GM12892 (cell line): ENCODE results near the gene LHFPL2.

Experiments
- POLR2A ChIP-seq: IDR thresholded peaks from 2 replicates; pipeline ENCODE4 v1.6.1; 2011; ENCODE audit warnings: low read depth, low read length, control low read depth
- POLR2AphosphoS5 ChIP-seq: IDR thresholded peaks from 2 replicates; pipeline ENCODE4 v1.6.1; 2011; ENCODE audit warnings: low read depth, low read length, control low read depth
- TAF1 ChIP-seq: IDR thresholded peaks from 2 replicates; pipeline ENCODE4 v1.6.1; 2011; ENCODE audit warnings: low read depth, mild to moderate bottlenecking, control low read depth, low read length, borderline replicate concordance

DNA sequence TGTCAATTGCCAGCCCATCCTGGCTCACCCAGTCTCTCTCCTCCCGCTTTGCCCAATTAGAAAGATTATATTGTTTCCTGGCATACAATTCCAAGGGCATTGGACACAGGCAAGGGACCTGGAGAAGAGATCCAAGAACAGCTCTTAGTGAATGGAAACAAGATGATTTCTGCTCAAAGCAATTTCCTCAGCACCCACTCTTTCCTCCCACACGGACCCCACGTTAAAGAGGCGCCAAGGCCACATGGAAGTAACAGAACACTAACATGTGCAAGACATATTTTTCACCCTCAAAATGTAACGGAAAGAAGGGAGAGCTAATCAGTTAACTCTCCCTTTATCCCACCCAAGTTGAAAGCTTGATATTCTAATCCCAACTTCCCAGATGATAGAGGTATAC lies 111.2 kb downstream of the LHFPL2 start:
- TF ChIP-seq POLR2A: no peak
- TF ChIP-seq POLR2AphosphoS5: no peak
- TF ChIP-seq TAF1: no peak
